ENCODE results near the gene ZNF775.

ZNF775 gene

DNA sequence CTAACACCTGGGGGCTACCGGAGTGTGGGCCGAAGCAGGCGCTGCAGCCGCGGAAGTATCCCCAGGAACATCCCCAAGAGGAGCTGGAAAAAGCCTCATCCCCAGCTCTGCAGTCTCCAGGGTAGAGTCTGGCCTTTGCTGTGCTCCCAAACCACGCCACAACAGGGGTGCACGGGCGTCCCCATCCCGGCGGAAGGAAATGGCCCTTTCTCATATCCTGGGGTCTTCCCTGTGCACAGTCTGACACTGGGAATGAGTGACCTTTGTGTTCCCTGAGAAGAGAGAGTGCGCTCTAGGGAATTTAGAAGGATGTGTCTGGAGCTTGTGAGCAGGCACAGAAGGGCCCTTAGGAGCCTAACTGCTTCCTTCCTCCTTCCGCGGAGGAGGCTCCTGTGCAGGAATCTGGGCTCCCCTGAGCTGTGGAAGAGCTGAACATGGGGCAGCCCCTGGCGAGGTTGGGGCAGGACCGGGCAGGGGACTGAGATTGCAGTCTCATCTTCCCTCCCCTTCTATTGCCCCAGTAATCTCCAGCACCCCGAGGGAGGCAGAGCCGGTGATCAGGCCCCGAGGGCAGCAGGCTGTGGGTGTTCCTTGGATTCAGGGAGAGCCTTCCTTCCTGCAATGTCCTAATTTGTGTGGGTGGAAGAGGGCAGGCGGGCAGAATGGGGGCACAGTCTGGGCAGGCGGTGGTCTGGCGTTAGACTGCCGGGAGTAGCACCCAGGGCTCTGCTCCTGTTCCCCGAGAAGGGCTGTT is 9.2 kb upstream of the ZNF775 start:
- DNase-seq, result no peak

DNA sequence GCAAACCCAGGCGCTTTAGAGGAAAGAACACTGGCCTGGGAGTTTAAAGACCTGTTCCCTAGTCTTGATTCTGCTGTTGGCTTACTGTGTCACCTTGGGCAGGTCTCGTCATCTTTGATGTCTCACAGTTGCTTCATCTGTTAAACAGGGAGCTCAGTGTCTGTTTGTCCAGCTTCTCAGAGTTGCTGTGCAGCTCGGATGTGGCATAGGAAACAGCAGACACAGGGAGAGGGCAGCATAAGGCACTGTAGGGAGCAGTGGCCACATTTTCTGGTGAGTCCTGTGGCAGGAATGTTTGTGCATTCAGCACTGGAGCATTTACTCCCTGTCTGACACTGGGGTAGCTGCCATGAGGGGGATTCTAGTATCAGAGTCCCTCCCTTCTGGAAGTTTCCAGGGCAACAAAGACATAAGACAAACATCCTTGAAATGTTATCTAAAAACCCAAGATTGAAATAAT is 8.5 kb upstream of the ZNF775 start:
- no peak for DNase-seq

DNA sequence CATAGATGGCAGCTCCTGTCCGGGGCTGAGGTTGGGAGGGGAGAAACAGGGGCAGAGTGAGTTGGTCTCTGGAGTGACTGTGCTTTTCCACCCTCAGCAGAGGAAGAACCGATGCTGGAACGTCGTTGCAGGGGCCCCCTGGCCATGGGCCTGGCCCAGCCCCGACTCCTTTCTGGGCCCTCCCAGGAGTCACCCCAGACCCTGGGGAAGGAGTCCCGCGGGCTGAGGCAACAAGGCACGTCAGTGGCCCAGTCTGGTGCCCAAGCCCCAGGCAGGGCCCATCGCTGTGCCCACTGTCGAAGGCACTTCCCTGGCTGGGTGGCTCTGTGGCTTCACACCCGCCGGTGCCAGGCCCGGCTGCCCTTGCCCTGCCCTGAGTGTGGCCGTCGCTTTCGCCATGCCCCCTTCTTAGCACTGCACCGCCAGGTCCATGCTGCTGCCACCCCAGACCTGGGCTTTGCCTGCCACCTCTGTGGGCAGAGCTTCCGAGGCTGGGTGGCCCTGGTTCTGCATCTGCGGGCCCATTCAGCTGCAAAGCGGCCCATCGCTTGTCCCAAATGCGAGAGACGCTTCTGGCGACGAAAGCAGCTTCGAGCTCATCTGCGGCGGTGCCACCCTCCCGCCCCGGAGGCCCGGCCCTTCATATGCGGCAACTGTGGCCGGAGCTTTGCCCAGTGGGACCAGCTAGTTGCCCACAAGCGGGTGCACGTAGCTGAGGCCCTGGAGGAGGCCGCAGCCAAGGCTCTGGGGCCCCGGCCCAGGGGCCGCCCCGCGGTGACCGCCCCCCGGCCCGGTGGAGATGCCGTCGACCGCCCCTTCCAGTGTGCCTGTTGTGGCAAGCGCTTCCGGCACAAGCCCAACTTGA is 7.8 kb upstream of the ZNF775 start:
- no peak for DNase-seq

DNA sequence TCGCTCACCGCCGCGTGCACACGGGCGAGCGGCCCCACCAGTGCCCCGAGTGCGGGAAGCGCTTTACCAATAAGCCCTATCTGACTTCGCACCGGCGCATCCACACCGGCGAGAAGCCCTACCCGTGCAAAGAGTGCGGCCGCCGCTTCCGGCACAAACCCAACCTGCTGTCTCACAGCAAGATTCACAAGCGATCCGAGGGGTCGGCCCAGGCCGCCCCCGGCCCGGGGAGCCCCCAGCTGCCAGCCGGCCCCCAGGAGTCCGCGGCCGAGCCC is 7.2 kb upstream of the ZNF775 start:
- DNase-seq, result no peak

DNA sequence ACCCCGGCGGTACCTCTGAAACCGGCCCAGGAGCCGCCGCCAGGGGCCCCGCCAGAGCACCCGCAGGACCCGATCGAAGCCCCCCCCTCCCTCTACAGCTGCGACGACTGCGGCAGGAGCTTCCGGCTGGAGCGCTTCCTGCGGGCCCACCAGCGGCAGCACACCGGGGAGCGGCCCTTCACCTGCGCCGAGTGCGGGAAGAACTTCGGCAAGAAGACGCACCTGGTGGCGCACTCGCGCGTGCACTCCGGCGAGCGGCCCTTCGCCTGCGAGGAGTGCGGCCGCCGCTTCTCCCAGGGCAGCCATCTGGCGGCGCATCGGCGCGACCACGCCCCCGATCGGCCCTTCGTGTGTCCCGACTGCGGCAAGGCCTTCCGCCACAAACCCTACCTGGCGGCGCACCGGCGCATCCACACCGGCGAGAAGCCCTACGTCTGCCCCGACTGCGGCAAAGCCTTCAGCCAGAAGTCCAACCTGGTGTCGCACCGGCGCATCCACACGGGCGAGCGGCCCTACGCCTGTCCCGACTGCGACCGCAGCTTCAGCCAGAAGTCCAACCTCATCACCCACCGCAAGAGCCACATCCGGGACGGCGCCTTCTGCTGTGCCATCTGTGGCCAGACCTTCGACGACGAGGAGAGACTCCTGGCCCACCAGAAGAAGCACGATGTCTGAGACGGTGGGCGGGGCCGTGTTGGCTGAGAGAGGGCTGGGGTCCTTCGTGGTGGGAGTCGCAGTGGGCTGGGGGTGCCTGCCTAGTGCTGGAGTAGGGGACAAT is 6.7 kb upstream of the ZNF775 start:
- no peak for DNase-seq

DNA sequence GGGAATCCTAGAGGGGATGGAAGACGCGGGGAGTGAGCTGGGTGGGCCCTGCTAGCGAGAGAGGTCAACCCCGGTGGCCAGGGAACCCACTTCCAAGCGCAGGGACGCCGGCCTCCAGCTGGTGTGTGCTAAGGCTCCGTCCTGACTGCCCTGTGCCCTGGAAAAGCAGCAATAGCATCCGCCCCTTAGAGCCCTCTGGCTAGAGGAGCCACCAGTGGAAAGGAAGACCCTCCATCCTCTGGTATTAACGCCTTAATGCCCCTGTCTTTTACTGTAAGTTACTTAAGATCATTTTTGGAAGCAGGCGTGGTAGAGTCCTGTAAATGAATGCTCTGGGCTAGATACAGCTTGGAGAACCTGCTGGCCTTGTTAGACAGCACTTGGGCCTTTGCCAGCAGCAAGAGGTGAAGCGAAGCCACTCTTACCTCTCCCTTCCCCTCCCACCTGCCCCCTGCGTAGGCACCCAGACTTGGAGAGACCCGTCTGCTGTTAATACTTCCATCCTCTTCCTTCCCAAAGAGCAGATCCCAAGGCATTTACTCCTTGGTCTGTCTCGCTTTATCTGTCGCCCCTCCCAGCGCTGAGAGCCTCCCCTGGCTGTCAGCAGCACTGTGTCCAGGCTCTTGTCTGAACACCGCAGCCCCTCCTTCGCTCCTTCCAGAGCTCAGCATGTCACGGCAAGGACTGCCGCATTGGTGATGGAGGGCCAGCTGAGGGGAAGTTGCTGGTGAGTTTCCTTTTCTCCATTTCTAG is 5.9 kb upstream of the ZNF775 start:
- DNase-seq, result no peak

DNA sequence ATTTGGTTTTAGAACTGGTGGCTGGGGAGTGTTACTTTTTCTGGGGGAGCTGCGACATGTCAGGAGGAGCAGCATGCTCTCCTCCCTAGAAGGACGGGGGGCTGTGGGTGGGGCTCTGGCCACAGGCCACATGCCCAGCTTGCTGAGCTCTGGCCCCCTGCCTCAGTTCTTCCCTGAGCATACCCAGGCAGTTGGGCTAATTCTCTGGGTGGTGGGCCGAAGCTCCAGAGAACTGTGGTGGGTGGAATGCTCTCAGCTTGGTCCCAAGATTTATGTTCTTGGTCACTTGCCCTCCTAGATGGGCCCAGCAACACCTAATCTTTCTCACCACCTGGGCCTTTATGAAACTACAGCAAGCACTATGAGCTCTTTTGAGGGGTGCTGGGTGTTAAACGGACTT is 5.1 kb upstream of the ZNF775 start:
- no peak for DNase-seq

DNA sequence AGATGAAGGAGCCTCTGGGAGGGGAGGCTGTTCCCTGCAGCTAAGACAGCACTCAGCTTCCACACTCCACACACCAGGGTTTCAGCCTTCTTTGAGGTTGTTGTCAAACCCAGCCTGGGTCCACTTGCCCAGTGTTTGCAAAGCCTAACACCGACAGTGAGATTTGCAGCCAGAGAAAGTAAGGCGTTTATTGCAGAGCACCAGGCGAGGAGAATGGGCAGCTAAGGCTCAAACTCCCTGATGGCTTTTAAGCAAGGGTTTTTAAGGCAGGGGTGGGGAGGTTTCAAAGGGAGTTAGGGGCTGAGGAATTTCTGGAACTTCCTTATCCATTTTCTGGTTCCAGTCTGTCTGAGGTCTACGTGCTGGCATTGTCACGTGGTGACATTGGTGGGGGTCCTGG is 4.7 kb upstream of the ZNF775 start:
- DNase-seq, result no peak

DNA sequence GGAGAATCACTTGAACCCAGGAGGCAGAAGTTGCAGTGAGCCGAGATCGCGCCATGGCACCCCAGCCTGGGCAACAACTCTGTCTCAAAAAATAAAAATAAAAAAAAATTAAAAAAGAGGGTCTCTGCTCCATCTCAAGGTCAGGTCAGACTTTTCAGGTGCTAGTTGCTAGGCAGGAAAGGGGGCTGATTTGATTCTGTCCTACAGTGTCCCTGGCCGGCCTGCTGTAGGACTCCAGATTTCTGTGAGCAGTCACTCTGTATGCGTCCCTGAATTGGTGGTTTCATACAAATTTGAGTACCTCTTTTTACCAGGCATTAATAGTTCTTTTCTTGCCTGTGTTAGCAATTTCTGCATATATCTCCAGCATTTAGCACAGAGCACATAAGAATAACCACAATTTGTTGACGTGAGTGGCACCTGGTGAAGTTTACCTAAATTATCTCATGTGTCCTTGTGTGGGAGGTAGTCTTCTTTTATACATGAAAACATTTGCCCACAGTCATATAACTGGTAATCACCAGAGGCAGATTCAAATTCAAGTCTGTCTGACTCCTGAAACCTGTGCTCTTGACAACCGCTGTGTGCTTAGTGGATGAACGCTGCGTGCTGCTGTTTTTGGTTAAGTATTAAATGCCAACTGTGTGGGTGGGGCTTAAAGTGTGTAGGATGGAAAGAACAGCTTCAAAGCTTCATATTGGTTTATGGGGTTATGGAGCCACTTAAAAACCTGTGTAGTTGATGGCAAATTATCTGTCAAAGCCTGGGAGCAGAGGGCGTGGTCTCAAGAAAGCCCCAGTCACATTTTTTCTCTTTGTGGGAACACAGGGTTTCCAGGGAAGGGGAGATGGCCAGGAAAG is 3.2 kb upstream of the ZNF775 start:
- DNase-seq, result no peak

DNA sequence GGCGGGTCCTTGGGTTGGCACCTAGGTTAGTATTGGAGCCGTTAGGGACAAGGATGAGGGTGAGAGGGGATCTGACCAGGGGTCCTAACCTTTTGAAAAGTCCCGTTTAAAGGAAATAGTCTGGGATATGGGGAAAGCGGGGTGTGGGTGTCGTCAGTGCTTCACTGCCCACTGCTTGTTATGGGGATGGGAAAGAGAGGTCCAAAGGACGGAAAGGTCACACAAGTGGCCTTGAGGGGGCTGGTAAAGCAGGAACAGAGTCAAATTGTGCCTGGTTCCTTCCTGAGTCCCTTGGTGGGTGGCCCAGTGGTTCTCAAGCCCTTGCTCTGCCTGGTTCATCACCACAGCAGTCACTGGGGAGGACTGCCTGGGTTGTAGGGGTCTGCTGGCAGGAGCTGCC is 2.6 kb upstream of the ZNF775 start:
- no peak for DNase-seq

DNA sequence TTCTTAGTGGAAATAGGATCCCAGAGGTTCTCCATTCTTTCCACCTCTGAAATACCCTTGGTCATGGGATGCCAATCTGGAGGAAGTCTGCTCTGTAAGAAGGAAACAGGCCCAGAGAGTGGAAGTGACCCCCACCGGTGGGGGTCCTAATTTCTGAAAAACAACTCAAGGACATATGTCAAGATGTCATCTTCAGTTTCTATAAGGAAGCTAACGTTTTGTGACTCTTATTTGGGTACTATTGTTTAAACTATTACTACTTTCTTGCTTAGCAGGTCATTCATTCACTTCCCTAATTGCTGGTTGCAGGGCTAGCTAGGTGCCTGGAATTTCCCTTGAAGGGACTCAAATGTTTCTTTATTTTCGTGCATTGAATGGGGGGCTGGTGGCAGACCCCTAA is 1.9 kb upstream of the ZNF775 start:
- no peak for DNase-seq

DNA sequence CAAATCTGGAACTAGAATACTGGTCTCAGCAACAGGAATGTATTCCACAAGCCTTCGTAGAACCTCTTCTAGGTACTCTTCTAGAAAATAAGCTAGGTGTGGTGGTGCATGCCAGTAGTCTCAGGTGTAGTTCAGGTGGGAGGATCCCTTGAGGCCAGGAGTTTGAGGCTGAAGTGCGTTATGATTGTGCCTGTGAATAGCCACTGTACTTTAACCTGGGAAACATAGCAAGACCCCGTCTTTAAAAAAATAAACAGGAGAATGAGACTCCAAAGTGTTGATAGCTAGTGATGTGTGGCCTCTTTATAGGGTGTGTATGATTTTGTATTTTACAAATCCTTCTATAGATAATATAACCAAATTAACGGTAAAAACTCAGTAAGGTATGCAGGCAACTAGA is 1.5 kb upstream of the ZNF775 start:
- DNase-seq, result no peak

DNA sequence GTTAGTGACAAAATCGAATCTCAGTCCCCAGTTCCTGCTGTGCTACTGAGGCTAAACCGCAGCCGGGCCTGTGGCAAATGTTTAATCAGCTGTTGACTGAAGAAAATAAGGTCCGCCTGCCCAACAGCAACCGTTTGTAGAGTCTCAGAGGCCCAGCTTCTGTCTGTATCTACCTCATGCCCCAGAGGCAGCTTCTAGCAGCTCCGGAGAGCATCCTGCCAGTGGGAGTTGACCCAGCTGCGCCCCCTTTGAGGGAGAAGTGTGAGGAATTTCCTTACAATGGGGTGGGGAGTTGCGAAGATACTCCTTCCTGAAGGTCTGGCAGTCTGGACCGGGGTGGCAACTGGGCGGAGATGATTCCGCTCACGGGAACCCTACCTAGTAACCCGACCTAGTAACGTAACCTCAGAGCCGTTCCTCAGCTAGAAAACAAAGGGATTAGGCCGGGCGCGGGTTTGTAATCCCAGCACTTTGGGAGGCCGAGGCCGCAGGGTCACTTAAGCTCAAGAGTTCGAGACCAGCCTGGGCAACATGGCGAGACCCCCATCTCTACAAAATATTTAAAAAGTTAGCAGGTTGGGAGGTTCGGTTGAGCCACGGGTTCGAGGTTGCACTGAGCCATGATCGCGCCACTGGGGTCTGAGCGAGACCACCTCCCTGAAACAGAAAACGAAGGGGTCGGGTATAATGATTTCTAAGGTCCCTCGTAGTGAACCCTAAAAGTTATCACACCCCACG is 846 bp upstream of the ZNF775 start:
- DNase-seq, result no peak

DNA sequence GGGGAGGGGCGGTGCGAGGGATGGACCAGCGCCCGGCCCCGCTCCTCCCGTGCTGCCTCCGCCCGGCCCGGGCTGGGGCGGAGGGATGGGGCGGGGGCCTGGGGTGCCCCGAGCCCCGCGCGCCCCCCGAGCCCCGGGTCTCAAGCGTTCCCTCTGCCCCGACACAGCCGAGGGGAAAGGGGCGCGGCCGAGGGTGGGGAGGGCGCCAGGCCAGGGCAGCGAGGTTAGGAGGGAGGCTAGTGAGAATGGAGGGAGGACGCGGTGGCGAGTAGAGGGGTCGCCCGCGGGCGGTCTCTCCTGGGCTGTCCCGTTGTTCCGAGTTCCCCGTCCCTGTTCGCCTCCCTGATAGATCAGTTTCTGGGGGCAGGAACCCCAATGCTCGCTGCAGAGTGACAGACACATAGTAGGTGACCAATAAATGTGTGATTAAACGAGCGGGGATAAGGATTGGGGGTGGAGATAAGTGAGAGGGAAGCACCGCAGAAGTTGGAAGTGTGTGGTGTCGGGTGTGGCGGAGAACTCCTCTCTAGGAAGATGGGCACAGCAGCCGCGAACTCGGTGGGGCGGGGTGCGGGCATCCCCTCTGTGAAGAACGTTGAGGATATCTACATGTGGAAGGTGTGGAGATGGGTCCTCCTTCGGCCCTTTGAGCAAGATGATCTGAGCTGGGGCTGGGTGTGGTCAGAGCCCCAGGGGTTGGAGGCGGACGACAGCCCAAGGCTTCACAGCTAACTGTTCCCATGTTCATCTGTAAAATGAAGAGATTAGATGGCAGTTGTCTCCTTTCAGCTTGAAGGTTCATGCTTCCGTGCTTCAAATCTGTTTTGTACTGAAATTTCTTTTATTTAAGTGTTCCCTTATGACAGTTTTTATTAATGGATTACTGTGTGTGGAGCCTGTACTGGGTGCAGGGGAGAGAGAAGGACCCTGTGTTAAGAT is 580 bp downstream of the ZNF775 start:
- DNase-seq, result no peak

DNA sequence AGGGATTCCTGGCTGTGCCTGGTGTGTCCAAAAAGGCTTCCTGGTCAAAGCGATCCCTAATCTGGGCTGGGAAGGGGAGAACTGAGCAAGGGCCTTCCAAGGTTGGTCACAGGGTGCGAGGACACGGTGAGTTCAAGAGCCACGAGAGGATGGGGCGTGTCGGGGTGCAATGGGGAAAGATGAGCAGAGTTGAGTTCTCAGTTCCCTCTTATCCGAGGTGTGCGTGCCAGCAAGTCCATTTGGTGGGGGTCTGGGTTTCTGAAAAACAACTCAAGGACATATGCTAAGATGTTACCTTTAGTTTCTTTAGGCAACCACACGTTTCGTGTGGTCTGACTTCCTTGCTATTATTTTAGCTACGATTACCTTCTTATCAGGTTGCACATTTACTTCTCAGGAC is 1.3 kb downstream of the ZNF775 start:
- no peak for DNase-seq

DNA sequence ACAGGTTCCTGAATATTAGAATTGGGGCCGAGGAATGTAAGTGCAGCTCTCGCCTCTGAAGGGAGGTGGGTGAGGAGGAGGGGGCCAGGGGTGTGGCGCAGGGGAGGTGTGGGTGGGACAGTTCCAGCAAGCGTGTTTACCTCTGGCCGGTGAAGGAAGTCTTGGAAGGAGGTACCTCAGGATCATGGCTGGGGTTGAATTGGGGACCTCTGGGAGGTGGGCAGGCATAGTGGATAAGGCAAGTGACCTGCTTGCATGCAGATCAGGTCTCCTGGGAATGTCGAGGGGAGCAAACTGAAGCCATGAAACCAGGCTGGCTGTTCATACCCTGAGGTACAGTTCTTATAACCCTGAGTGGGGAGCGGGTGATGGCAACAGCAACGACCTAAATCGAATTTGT is 2.0 kb downstream of the ZNF775 start:
- DNase-seq, result no peak

DNA sequence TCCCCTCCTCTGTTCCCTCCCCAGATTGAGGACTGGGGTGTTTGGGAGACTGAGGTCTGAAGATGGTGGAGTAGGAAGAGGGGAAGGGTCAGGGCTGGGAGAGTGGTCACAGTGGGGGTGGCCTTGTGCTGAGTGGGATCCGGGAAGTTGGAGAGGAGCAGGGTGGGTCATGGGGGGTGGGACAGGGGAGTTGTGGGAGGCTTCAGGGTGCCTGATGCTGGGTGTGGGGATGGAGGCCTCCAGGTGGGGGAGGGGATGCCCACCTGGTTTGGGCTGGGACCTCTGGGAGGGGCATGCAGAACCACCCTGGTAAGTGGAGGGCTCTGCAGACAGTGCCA is 2.6 kb downstream of the ZNF775 start:
- DNase-seq, result no peak

DNA sequence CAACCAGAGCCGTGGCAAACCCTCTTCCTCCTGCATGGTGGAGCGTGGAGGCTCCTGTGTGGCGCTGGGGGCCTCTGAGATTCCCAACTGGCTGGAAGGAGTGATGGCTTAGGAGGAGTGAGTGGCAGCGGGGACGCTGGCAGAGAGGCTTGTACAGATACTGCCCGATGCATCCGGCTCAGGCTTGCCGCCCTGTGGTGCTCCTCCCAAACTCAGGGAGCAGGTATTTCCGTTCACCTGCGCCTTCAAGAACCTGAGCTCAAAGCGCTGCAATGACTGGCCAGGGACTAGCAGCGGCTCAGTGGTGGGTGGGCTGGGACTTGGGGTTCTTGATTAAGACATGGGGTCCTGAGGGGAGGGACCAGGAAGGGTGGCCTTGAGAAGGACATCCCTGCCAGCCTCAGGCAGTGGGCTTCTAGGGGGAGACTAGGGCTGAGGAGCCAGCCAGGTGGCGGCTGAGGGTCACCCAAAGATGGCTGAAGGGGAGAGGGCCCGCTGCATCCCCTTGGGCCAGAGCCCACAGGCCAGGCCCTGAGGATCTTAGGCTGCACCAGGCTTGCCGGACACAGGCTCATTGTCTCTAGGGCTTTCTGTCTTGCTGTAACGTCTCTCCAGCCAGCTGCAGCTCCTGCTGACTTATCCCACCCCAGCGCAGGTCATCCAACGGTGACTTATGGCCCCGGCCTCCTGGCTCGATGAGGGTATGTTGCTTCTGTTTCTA is 3.2 kb downstream of the ZNF775 start:
- no peak for DNase-seq

DNA sequence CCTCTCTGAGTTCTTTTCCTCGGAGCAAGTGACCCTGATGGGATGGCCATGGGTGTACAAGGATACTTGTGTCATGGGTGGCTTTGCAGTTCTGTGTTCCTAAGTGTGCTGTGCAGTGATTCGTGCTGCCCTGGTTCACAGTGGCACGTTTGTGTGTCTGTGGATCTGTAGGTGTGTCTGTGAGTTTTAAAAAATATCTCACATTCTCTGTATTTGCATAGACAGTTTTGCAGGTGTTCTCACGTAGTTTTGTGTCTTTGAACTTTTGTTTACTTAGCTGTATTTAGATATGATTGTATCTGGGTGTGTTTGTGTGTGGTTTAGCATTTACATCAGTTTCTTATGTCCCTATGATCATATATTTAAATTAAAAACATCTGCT is 3.7 kb downstream of the ZNF775 start:
- no peak for DNase-seq
